WTC11 (cell line): ENCODE measurements around the gene MRPL55. TPM values are rescaled to one million over a fixed set of nuclear protein-coding genes. Genes with fewer than 3 reads are reported as not detected.

ENCODE experiments used
- ATAC-seq: fragments of 200-7000 bp; cut with Tn5 transposase; 2 replicates; pipeline ENCODE4 v1.10.0; 2021; ENCODE audit warnings: mild to moderate bottlenecking, moderate library complexity
- CTCF ChIA-PET: fragments of 300-600 bp; sonication (Branson Sonifier 250); formaldehyde crosslinking; loops from one replicate; lab custom pipeline; 2021; ENCODE audit warnings: antibody characterized with exemption; lab: Charles Lee
- POLR2A ChIA-PET: fragments of 350-600 bp; sonication (Branson Sonifier 250); formaldehyde crosslinking; loops from one replicate; lab custom pipeline; 2021; ENCODE audit warnings: antibody characterized with exemption; lab: Charles Lee
- DNase-seq: peaks from one replicate; pipeline ENCODE4 v3.0.0; 2021; ENCODE audit warnings: low spot score
- H3K27ac Mint-ChIP-seq: 2 replicates; pipeline ENCODE4 v1.8.0; 2021; ENCODE audit warnings: mixed read lengths
- H3K27me3 Mint-ChIP-seq: 2 replicates; pipeline ENCODE4 v1.8.0; 2021; ENCODE audit warnings: low read depth, mild to moderate bottlenecking, moderate library complexity, mixed read lengths
- H3K36me3 Mint-ChIP-seq: 2 replicates; pipeline ENCODE4 v1.8.0; 2021; ENCODE audit warnings: mixed read lengths
- H3K4me1 Mint-ChIP-seq: 2 replicates; pipeline ENCODE4 v1.8.0; 2022; ENCODE audit warnings: mixed read lengths
- H3K4me3 Mint-ChIP-seq: 2 replicates; pipeline ENCODE4 v1.8.0; 2021; ENCODE audit warnings: mild to moderate bottlenecking, moderate library complexity, mixed read lengths
- H3K9me3 Mint-ChIP-seq: 2 replicates; pipeline ENCODE4 v1.8.0; 2021; ENCODE audit warnings: mixed read lengths
- AR ChIP-seq: fragments of 250-450 bp; sonication (Bioruptor Pico); IDR thresholded peaks from 2 replicates; pipeline ENCODE4 v1.9.0; 2021; ENCODE audit warnings: mild to moderate bottlenecking
- CDX4 ChIP-seq: fragments of 250-450 bp; sonication (Bioruptor Pico); IDR thresholded peaks from 2 replicates; pipeline ENCODE4 v1.9.0; 2021; ENCODE audit warnings: moderate library complexity, mild to moderate bottlenecking, inconsistent platforms, borderline replicate concordance
- CTCF ChIP-seq: fragments of 200-600 bp; IDR thresholded peaks from 2 replicates; pipeline ENCODE4 v1.8.0; 2022; ENCODE audit warnings: antibody characterized with exemption
- FOXK1 ChIP-seq: sonication (generic); formaldehyde crosslinking; IDR thresholded peaks from 2 replicates; pipeline ENCODE4 v1.8.0; 2022; ENCODE audit warnings: mild to moderate bottlenecking, moderate library complexity, missing genetic modification reagents
- FOXP1 ChIP-seq: sonication (generic); formaldehyde crosslinking; IDR thresholded peaks from 2 replicates; pipeline ENCODE4 v1.8.0; 2022; ENCODE audit warnings: missing genetic modification reagents, mild to moderate bottlenecking, moderate library complexity, borderline replicate concordance
- GRHL2 ChIP-seq: fragments of 250-450 bp; sonication (Bioruptor Pico); IDR thresholded peaks from 2 replicates; pipeline ENCODE4 v1.8.0; 2022; ENCODE audit warnings: mild to moderate bottlenecking, moderate library complexity; ENCODE audit not compliant: insufficient replicate concordance, severe bottlenecking
- GTF2I ChIP-seq: fragments of 250-450 bp; sonication (Bioruptor Pico); conservative IDR thresholded peaks from 2 replicates; pipeline ENCODE4 v1.4.0; 2021; ENCODE audit warnings: mild to moderate bottlenecking
- HMGXB4 ChIP-seq: sonication (generic); formaldehyde crosslinking; IDR thresholded peaks from 2 replicates; pipeline ENCODE4 v1.8.1; 2023; ENCODE audit warnings: mild to moderate bottlenecking, moderate library complexity, missing genetic modification reagents
- JAZF1 ChIP-seq: fragments of 250-450 bp; sonication (Bioruptor Pico); IDR thresholded peaks from 2 replicates; pipeline ENCODE4 v1.9.0; 2021; ENCODE audit warnings: moderate library complexity, mild to moderate bottlenecking, inconsistent platforms
- NR1H2 ChIP-seq: sonication (generic); formaldehyde crosslinking; IDR thresholded peaks from 2 replicates; pipeline ENCODE4 v1.9.0; 2021; ENCODE audit warnings: mild to moderate bottlenecking, moderate library complexity, missing genetic modification reagents
- OVOL2 ChIP-seq: fragments of 250-450 bp; sonication (Bioruptor Pico); IDR thresholded peaks from 2 replicates; pipeline ENCODE4 v1.9.0; 2021; ENCODE audit warnings: mild to moderate bottlenecking, borderline replicate concordance
- SMAD3 ChIP-seq: sonication (generic); formaldehyde crosslinking; IDR thresholded peaks from 2 replicates; pipeline ENCODE4 v1.8.0; 2022; ENCODE audit warnings: missing genetic modification reagents, mild to moderate bottlenecking, borderline replicate concordance
- SOX15 ChIP-seq: fragments of 250-450 bp; sonication (Bioruptor Pico); IDR thresholded peaks from 2 replicates; pipeline ENCODE4 v1.9.0; 2021; ENCODE audit warnings: mild to moderate bottlenecking
- STAT6 ChIP-seq: sonication (generic); formaldehyde crosslinking; conservative IDR thresholded peaks from 2 replicates; pipeline ENCODE4 v1.8.1; 2023; ENCODE audit warnings: mild to moderate bottlenecking, low read depth, missing genetic modification reagents, moderate library complexity
- ZNF416 ChIP-seq: fragments of 250-450 bp; sonication (Bioruptor Pico); IDR thresholded peaks from 2 replicates; pipeline ENCODE4 v1.9.0; 2021; ENCODE audit warnings: mild to moderate bottlenecking, inconsistent platforms
- ZNF425 ChIP-seq: fragments of 250-450 bp; sonication (Bioruptor Pico); conservative IDR thresholded peaks from 2 replicates; pipeline ENCODE4 v1.9.0; 2021; ENCODE audit warnings: mild to moderate bottlenecking
- ZNF512 ChIP-seq: sonication (generic); formaldehyde crosslinking; IDR thresholded peaks from 2 replicates; pipeline ENCODE4 v1.8.1; 2022; ENCODE audit warnings: missing genetic modification reagents, borderline replicate concordance
- ZSCAN18 ChIP-seq: fragments of 250-450 bp; sonication (Bioruptor Pico); IDR thresholded peaks from 2 replicates; pipeline ENCODE4 v2.1.2; 2022; ENCODE audit warnings: mild to moderate bottlenecking, moderate library complexity
- total RNA-seq: library from RNA; stranded (reverse); gene quantifications from 3 replicates; pipeline ENCODE4 v1.2.3, GENCODE V29; 2021

MRPL55 gene
- total RNA-seq, 1 experiment from 2014 or later, result 66.9 TPM

- CTCF ChIA-PET, result no interaction called here
- TF ChIP-seq SMAD3, result no peak
- no peak for TF ChIP-seq FOXK1 (CRISPR knock-in tag)
- TF ChIP-seq CDX4 (CRISPR knock-in tag), result no peak
- no peak for TF ChIP-seq ZNF416
- TF ChIP-seq JAZF1, result no peak
- TF ChIP-seq ZNF512 (CRISPR knock-in tag), result no peak
- TF ChIP-seq ZNF425 (CRISPR knock-in tag), result no peak
- no peak for TF ChIP-seq GRHL2 (CRISPR knock-in tag)
- no peak for TF ChIP-seq ZSCAN18 (CRISPR knock-in tag)
- TF ChIP-seq FOXP1 (CRISPR knock-in tag), result no peak
- no peak for TF ChIP-seq CTCF
- no peak for TF ChIP-seq OVOL2 (CRISPR knock-in tag)
- no peak for TF ChIP-seq STAT6 (CRISPR knock-in tag)
- no peak for TF ChIP-seq NR1H2
- no peak for TF ChIP-seq GTF2I
- no peak for TF ChIP-seq HMGXB4 (CRISPR knock-in tag)
- no peak for TF ChIP-seq AR (CRISPR knock-in tag)
- no peak for TF ChIP-seq SOX15
- H3K4me3 Mint-ChIP-seq, result no peak overlapping the region
- POLR2A ChIA-PET, result no interaction called here
- no peak for DNase-seq
- ATAC-seq, result no peak
- no peak overlapping the region for H3K27ac Mint-ChIP-seq
- H3K36me3 Mint-ChIP-seq, result peaks cover 10% of the 10 kb centered on the region
- no peaks in the 10 kb centered on the region for H3K4me1 Mint-ChIP-seq
- H3K9me3 Mint-ChIP-seq, result peaks cover 26% of the 10 kb centered on the region
- H3K27me3 Mint-ChIP-seq, result peaks cover 88% of the 10 kb centered on the region
Measured at GRCh38 chr1:228123505-228123904, 14.4 kb upstream of the MRPL55 start.
